IPS DF 19.7 (cell line): ENCODE results near the gene TIGD1.

Experiments used
- DNase-seq: peaks from one replicate; pipeline ENCODE4 v3.0.0-alpha.2; 2013; ENCODE audit warnings: low read depth, low spot score

The TIGD1 gene

DNA sequence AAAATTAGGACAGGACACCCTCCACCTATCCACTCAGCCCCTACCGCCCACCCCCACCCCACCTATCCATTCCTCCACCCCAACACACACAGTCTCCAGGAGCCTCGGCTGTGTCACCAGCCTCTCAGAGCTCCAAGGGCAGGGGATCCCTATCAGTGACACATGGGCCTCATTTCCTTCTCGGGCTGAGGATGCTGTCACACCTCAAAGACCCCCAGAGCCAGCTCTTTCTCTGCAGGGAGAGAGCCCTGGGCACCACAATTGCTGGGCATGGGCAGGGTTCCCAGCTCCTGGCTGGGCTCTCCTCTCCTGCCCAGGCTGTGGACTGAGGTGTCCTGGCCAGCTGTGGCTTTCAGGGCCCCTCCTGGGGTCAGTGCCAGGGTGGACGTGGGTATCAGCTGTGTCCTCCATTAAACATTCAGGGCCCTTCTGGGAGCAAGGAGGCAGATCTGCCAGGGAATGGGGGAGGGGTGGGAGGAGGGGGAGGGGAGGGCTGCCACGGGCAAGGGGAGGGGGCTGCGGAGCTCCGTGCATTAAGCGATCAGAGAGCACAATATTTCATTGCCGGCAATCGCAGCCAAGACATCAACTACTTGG, 48.5 kb downstream of the TIGD1 start:
- DNase-seq, result no peak

DNA sequence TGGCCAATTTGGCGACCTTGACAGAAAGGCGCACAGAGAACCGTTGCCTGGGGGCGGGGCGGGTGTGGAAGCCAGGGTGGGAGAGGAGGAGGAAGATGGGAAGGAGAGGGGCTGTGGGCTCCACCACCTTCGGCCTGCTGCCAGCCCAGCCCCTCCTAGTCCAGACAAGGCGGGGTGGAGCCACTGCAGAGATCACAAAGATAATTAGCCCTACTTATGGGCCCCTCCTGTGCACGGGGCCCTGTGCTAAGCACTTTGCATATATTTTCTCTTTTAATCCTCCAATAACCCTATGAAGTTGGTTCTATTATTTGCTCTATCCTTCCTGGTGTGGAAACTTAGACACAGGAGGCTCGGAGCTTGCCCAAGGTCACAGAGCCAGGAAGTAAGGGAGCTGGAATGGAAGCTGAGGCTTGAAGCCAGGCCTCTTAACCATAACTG, 49.0 kb downstream of the TIGD1 start:
- no peak for DNase-seq

DNA sequence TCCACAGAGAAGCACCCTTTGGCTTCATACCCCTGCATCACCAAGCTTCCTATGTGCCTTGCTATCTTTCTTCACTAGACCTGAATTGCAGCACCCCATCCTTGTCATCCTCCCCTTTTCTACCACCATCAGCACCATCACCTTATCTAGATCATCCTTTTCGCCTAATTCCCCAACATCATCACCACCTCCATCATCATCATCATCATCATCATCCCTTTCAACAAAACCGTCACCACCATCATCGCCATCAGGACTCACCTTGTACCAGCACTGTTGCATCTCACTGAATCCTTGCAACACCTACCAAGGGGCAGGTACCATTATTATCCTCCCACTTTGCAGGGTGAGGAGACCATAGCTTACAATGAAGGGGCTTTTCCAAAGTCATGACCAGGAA, 51.9 kb downstream of the TIGD1 start:
- DNase-seq, result no peak
